DMS79 treated with DMSO at 0.1 percent for 48 hours (cell line): ENCODE data around the gene TUBB8B.
"Not testable (repeated sequence)": the region's sequence is repeated elsewhere in the genome, so short reads cannot be mapped to it uniquely, and the experiment has no call there.

Experiments used
- DNase-seq: peaks from one replicate; lab custom pipeline; 2025; lab: John Stamatoyannopoulos, UW

Gene TUBB8B

DNA sequence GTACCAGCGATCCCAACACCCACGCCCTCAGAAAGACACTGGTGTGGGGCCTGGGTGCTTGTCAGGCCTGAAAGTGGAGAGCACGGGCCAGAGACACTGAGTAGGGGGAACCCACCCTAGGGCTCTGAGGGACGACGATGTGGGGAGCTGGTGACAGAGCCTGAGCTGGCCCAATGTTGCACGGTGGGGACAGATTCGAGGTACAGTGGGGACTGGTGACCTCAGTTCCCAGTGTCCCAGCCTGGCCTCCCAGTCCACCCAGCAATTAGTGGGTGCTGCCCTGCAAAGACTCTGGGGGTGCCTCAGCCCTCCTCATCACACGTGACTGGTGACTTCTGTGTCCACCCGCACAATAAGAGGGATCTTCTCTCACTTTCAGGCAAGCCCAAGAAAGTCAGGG is 36.6 kb downstream of the TUBB8B start:
- DNase-seq = not testable (repeated sequence)

DNA sequence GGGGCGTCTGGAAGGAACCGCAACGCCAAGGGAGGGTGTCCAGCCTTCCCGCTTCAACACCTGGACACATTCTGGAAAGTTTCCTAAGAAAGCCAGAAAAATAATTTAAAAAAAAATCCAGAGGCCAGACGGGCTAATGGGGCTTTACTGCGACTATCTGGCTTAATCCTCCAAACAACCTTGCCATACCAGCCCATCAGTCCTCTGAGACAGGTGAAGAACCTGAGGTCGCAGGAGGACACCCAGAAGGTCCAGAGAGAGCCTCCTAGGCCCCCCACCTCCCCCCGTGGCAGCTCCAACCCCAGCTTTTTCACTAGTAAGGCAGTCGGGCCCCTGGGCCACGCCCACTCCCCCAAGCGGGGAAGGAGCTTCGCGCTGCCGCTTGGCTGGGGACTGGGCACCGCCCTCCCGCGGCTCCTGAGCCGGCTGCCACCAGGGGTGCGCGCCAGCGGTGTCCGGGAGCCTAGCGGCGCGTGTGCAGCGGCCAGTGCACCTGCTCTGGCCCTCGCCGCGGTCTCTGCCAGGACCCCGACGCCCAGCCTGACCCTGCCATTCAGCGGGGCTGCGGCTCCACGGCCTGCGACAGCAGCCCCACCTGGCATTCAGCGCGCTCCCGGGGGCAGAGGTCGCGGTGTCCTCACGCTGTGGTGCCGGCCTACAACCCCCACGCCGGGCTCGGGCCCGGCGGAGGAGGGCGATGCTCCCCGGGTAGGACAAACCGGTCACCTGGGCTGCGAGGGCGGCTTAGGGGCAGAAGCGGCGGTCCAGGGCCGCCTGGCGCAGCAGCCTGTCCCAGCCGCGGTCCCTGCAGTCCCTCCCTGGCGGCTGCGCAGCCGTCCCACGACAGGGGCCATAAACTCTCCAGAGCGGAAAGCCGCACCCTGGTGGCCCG is 37.8 kb downstream of the TUBB8B start:
- not testable (repeated sequence) for DNase-seq

- DNase-seq = not testable (repeated sequence)
These were observed 38.7 kb downstream of the TUBB8B start for GRCh38 chr18:10624-11184.

DNA sequence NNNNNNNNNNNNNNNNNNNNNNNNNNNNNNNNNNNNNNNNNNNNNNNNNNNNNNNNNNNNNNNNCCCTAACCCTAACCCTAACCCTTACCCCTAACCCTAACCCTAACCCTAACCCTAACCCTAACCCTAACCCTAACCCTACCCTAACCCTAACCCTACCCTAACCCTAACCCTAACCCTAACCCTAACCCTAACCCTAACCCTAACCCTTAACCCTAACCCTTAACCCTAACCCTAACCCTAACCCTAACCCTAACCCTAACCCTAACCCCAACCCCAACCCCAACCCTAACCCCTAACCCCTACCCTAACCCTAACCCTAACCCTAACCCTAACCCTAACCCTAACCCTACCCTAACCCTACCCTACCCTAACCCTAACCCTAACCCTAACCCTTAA is 39.5 kb downstream of the TUBB8B start:
- DNase-seq = not testable (repeated sequence)
